ENCODE data around the gene SLC18A2.

Gene SLC18A2

DNA sequence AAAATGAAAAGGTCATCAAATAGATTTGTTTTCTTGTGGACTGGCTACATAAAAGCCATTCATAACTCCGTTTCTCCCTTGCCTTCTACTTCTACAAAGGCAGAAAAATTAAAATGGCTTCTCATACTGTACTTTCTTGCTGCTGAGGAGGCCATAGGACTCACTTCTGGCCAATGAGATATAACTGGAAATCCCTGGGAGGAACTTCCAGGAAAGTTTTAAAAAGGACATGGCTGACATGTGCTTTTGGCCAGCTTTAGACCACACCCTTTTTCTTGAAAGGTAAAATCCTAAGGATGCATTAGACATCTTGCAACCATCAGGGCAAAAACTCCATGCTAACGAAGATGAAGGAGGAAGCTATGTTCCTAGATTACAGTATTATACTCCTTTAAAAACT is 75.8 kb downstream of the SLC18A2 start:
- DNase-seq (ENCODE audit: low spot score): no peak

DNA sequence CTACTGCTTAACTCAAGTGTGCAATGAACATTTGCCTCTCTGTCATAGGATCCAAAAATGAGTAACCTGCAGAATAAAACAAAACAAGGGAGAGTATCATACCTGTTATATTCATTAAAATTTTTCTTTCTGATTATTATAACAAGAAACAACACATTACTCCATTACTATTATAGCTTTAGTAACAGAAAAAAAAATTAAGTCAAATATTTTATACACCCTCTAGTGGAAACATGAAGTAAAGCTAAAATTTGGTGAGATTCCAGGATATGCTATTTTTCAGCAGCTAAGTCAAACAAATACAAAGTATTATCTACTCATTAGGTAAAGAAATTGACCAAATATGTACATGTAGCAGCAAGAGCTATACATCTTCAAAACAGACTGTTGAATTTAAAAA is 78.0 kb downstream of the SLC18A2 start:
- DNase-seq (ENCODE audit: low spot score): no peak

DNA sequence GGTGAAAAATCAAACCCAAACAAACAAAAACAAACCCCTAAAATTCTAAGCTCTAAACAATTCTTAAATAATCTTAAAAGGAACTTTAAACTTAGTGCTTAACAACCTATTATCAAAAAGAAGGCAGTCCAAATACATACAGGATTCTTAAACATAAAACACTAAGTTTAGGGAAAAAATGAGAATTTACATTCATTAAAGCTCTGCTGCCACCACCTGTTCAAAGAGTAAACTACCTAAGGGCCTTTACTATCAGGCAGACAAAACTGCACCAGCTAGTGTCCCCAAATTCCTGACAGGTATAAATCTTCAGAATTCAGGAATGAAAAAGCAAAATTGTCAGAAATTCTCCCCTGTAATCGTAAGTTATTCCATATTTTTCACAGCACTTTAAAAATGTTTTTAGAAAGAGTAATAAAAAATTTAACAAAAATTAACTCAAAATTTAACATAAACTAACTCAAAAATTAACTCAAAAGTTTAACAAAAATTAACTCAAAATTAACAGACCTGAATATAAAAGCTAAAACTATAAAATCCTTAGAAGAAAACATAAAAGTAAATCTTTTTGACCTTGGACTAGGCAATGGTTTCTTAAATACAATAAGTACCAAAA is 79.2 kb downstream of the SLC18A2 start:
- DNase-seq (ENCODE audit: low spot score): peak; percentile 20

DNA sequence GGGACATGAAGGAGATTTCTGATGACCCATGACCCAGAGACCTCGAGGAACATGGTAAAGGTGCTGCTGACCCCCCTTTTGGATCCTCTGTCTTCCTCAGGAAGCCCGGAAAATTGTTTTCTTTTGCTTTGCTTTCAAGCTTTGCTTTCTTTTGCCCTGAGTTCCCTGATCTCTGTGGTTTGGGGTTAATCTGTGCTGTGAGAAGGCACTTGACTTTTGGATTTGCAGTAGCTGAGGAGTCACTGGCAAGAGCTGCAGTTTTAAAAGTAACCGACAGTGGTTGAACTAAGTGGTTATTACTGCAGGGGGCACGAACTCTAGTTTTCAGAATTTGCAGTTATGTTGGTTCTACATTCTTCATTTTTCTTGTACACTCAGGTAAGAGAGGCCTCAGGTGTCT is 81.3 kb downstream of the SLC18A2 start:
- DNase-seq (ENCODE audit: low spot score): no peak

DNA sequence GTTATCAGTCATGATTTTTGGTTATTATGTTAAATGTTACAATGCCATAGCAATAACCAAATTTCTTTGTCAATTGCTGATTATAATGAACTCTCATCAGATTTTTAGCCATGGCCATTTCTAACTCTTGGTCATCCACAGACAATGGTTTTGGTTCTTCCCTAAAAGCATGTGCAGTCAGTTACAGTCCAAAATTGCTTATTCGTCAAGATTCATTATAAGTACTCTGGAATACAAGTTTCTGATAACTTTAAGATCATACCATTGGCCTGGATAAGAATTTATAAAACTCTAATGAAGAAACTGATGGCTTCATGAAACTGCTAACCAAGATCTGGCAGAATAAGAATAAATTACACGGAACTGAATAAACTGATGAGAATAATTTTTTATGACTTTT is 83.5 kb downstream of the SLC18A2 start:
- no peak for DNase-seq (ENCODE audit: low spot score)

DNA sequence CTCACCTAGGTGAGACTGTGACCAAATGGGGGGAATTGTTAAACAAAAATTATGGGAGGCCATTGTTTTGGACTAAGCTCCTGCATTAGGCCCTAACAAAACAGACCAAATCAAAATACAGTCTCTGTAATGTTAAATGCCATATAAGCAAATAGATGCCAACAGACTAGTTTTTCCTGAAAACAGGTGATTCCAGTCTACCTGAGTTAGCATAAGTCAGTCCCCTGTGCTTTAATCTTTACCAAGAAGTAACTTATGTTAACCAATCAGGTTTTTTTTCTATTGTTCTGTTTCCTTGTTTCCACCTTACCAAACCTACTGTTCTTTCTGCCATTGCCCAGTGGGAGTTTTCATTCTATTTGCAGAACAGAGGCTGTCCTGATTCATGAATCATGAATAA is 86.3 kb downstream of the SLC18A2 start:
- DNase-seq (ENCODE audit: low spot score): no peak

All from CD4-positive, alpha-beta T cell treated with Interleukin-2 at 100 ng/mL for 4 hours (primary cell).